Stomach (tissue), 19 donors: ENCODE results near the gene BOLA3. TPM values are rescaled to one million over a fixed set of nuclear protein-coding genes. Genes with fewer than 3 reads are reported as not detected.
A peak's percentile ranks its signal among the peaks of the same experiment; 100 is the strongest.

Source experiments
- DNase-seq, 2 donors: peaks; one replicate each; pipeline versions ENCODE4 v3.0.0 to v3.0.0-alpha.2; 2013 to 2019
- H3K27ac ChIP-seq, 5 donors: fragments of 200-600 bp in 4 of 5; sonication (generic) in 4 of 5; one replicate each; pipeline ENCODE4 v1.5.1; 2013 to 2019; ENCODE audit warnings: mild to moderate bottlenecking in 1 of 5, moderate library complexity in 1 of 5
- H3K27me3 ChIP-seq, 3 donors: fragments of 200-600 bp; sonication (generic); one replicate each; pipeline ENCODE4 v1.5.1; 2017 to 2019; ENCODE audit warnings: mixed run types in 1 of 3
- H3K36me3 ChIP-seq, 4 donors: fragments of 200-600 bp; sonication (generic); 1 replicate in 3 of 4; 2 replicates in 1 of 4; pipeline ENCODE4 v1.5.1; 2016 to 2019
- H3K4me1 ChIP-seq, 4 donors: fragments of 200-600 bp; sonication (generic); one replicate each; pipeline ENCODE4 v1.5.1; 2016 to 2019
- H3K4me3 ChIP-seq, 4 donors: fragments of 200-600 bp; sonication (generic) in 3 of 4; one replicate each; pipeline ENCODE4 v1.5.1; 2016 to 2019; ENCODE audit warnings: mild to moderate bottlenecking in 1 of 4
- H3K9me3 ChIP-seq, 4 donors: fragments of 200-600 bp; sonication (generic); one replicate each; pipeline ENCODE4 v1.5.1; 2016 to 2019
- EP300 ChIP-seq: sonication (generic); formaldehyde crosslinking; IDR thresholded peaks from one replicate; pipeline ENCODE4 v1.6.1; 2017; ENCODE audit warnings: antibody characterized with exemption
- POLR2A ChIP-seq, 4 donors: fragments of 450-650 bp; IDR thresholded peaks; one replicate each; pipeline ENCODE4 v1.6.1; 2016; ENCODE audit warnings: antibody characterized with exemption in 4 of 4, control low read depth in 2 of 4, mild to moderate bottlenecking in 1 of 4, moderate library complexity in 1 of 4
- POLR2AphosphoS5 ChIP-seq, 3 donors: sonication (generic); formaldehyde crosslinking; IDR thresholded peaks; one replicate each; pipeline ENCODE4 v1.6.1; 2016; ENCODE audit warnings: antibody characterized with exemption in 3 of 3
- WGBS, 5 donors: extraction: QIAGEN DNeasy Blood & Tissue Kit in 3 of 5; methylation state at CpG; one replicate each; pipeline versions ENCODE4 v1.1.5 to v1.1.7; 2013 to 2018; 5-methylcytosine and 5-hydroxymethylcytosine counted together
- intact Hi-C: fragments of 100-400 bp; cut with DNase I; formaldehyde crosslinking; loops from one replicate; pipeline ENCODE4 v1.15.1; 2023; ENCODE audit warnings: low total_unique reads
- long read RNA-seq, 10 donors: transcript quantifications; one replicate each; lab custom pipeline, GENCODE V29; 2026
- polyA plus RNA-seq, 3 donors: library from polyadenylated mRNA; stranded (reverse); fragments of 200-250 nt; gene quantifications; one replicate each; pipeline ENCODE4 v1.2.3, GENCODE V29; 2013
- total RNA-seq, 5 donors: library from RNA; depleted of rRNA; stranded (reverse); fragments of >200 nt; gene quantifications; one replicate each; pipeline versions ENCODE4 v1.1.0 to v1.2.3, GENCODE V29; 2014 to 2016
- TF ChIP-seq, protein P1 (sequence below), 7 experiments: fragments of 450-650 bp in 4 of 7; fragments of 200-600 bp in 3 of 7; sonication (generic) in 3 of 7; IDR thresholded peaks; one replicate each; pipeline ENCODE4 v1.5.1; 2016 to 2019; ENCODE audit warnings: antibody characterized with exemption in 7 of 7, control low read depth in 2 of 7, mild to moderate bottlenecking in 1 of 7
- donor health status: healthy with polysubstance abuse.
- donor health status: Bipolar disorder and iron deficiency.
- donor health status: healthy.

The BOLA3 gene, protein sequence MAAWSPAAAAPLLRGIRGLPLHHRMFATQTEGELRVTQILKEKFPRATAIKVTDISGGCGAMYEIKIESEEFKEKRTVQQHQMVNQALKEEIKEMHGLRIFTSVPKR
- total RNA-seq: 100 to 1,000 TPM in 2 of 5 donors, 10 to 100 TPM in 2, not detected in 1; 13.3 to 310 (median 65.8) TPM
- 100 to 1,000 TPM in 1 of 3 donors, 10 to 100 TPM in 2; 57.3 to 129 (median 94.1) TPM for polyA plus RNA-seq
- long read RNA-seq, donor 1, partial matches to known transcripts: 0 of 6 reads
- long read RNA-seq, donor 1, other reads (novel, unspliced or antisense): 0 of 6 reads
- long read RNA-seq, donor 2, transcript BOLA3-202 (4 exons, 639 nt): major isoform, 7 of 15 reads
- long read RNA-seq, donor 2, partial matches to known transcripts: 0 of 15 reads
- long read RNA-seq, donor 2, other reads (novel, unspliced or antisense): 0 of 15 reads
- long read RNA-seq, donor 3, transcript BOLA3-201 (3 exons, 444 nt): major isoform, 6 of 16 reads
- long read RNA-seq, donor 3, transcript BOLA3-202 (4 exons, 639 nt): major isoform, 6 of 16 reads
- long read RNA-seq, donor 3, partial matches to known transcripts: 0 of 16 reads
- long read RNA-seq, donor 3, other reads (novel, unspliced or antisense): 0 of 16 reads
- long read RNA-seq, donor 4, partial matches to known transcripts: 0 of 2 reads
- long read RNA-seq, donor 4, other reads (novel, unspliced or antisense): 0 of 2 reads
- long read RNA-seq, donor 5, transcript BOLA3-202 (4 exons, 639 nt): major isoform, 12 of 20 reads
- long read RNA-seq, donor 5, transcript BOLA3-201 (3 exons, 444 nt): minor isoform, 8 of 20 reads
- long read RNA-seq, donor 5, partial matches to known transcripts: 0 of 20 reads
- long read RNA-seq, donor 5, other reads (novel, unspliced or antisense): 0 of 20 reads
- long read RNA-seq, donor 6: 0 reads
- long read RNA-seq, donor 7, transcript BOLA3-201 (3 exons, 444 nt): minor isoform, 8 of 22 reads
- long read RNA-seq, donor 7, transcript BOLA3-202 (4 exons, 639 nt): major isoform, 11 of 22 reads
- long read RNA-seq, donor 7, partial matches to known transcripts: 0 of 22 reads
- long read RNA-seq, donor 7, other reads (novel, unspliced or antisense): 0 of 22 reads
- long read RNA-seq, donor 8, transcript BOLA3-202 (4 exons, 639 nt): minor isoform, 11 of 32 reads
- long read RNA-seq, donor 8, transcript BOLA3-201 (3 exons, 444 nt): major isoform, 18 of 32 reads
- long read RNA-seq, donor 8, partial matches to known transcripts: 0 of 32 reads
- long read RNA-seq, donor 8, other reads (novel, unspliced or antisense): 0 of 32 reads
- long read RNA-seq, donor 9, transcript BOLA3-201 (3 exons, 444 nt): major isoform, 8 of 18 reads
- long read RNA-seq, donor 9, transcript BOLA3-202 (4 exons, 639 nt): minor isoform, 6 of 18 reads
- long read RNA-seq, donor 9, partial matches to known transcripts: 0 of 18 reads
- long read RNA-seq, donor 9, other reads (novel, unspliced or antisense): 0 of 18 reads
- long read RNA-seq, donor 10, transcript BOLA3-202 (4 exons, 639 nt): major isoform, 8 of 10 reads
- long read RNA-seq, donor 10, partial matches to known transcripts: 0 of 10 reads
- long read RNA-seq, donor 10, other reads (novel, unspliced or antisense): 0 of 10 reads

DNA sequence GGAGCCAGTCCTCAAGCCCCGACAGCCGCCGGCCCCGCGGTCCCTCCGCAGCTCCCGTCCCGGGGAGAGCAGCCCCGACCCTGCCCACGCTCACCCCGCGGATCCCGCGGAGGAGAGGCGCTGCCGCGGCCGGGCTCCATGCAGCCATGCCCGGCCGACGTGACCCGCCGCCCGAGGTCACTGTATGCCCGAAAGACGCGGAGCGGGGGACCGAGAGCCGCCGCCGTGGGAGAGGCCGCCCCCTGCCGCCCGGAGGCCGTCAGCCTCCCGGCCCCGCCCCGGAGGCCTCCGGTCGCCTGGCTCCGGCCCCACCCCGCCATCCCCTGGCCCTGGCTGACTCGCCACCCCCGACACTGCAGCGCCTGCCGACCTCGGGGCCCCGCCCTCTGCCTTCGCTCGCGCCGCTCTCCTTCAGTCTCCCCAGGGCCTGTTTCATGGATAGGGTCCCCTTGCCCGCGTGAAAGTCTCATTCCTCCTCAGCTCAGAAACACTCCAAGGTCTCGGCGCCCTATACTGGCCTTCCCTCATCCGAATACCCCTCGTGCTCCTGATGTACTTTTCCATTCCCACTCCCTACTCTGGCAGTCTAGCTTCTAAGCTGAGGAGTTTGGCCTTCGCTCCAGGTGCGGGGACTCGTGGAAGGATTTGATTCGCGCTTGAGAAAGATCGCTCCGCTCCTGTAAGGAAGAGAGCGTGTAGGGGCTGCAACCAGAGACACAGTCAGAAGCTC, at the start of gene BOLA3:
BOLA3 (minus strand) TSS at position 186 of the 730 bp plus-strand sequence; CDS start at position 148, 38 bp downstream.
- no peaks in the 10 kb centered on the region for H3K27me3 ChIP-seq
- H3K4me1 ChIP-seq: peaks cover 11 to 28% (median 18%) of the 10 kb centered on the region in 4 donors
- TF ChIP-seq POLR2A (IDR thresholded peaks at IDR 0.05): no peak
- TF ChIP-seq POLR2AphosphoS5 (IDR thresholded peaks at IDR 0.05): peak in 2 of 3 donors; percentile 47 to 70
- no peak for TF ChIP-seq EP300
- TF ChIP-seq, protein P1, sequence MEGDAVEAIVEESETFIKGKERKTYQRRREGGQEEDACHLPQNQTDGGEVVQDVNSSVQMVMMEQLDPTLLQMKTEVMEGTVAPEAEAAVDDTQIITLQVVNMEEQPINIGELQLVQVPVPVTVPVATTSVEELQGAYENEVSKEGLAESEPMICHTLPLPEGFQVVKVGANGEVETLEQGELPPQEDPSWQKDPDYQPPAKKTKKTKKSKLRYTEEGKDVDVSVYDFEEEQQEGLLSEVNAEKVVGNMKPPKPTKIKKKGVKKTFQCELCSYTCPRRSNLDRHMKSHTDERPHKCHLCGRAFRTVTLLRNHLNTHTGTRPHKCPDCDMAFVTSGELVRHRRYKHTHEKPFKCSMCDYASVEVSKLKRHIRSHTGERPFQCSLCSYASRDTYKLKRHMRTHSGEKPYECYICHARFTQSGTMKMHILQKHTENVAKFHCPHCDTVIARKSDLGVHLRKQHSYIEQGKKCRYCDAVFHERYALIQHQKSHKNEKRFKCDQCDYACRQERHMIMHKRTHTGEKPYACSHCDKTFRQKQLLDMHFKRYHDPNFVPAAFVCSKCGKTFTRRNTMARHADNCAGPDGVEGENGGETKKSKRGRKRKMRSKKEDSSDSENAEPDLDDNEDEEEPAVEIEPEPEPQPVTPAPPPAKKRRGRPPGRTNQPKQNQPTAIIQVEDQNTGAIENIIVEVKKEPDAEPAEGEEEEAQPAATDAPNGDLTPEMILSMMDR (IDR thresholded peaks at IDR 0.05): peak in 4 of 7 experiments; percentile 18 to 82 (median 74)
- intact Hi-C loops: loop anchor here (10.0 kb wide), 1 partner anchor 323 kb away; the partner anchor contains the start of gene STAMBP
- H3K4me3 ChIP-seq: peak within 1 kb of the TSS; percentile 74 to 88 (median 84)
- WGBS, 5 donors: 2 to 3% (median 3%) methylated on average over 35 to 67 of the region's 67 CpGs
- H3K36me3 ChIP-seq: peaks cover 7 to 35% (median 29%) of the 10 kb centered on the region in 4 donors
- H3K9me3 ChIP-seq: no peaks in the 10 kb centered on the region
- peak within 1 kb of the TSS; percentile 32 to 86 (median 75) for H3K27ac ChIP-seq
- DNase-seq: peak; percentile 86 to 95

DNA sequence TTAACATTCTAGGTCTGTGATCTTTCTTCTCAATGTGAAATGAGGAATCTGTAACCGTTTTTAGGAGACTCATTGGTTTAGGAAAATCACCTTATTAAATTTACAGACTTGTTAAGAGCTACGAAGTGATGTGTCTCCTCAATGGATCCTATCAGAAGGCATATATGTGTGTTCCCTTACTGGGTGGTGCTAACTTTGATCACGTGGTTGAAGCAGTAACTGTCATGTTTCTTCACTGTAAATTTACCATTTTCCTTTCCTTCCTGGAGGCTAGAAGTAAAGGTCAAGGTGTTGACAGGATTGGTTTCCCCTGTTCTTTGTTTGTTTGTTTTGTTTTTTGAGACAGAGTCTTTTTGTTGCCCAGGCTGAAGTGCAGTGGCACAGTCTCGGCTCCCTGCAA, 49.3 kb upstream of the BOLA3 start:
- Histone ChIP-seq H3K9me3 (no peaks in the 10 kb centered on the region), H3K4me1 (peaks cover 3 to 38% (median 24%) of the 10 kb centered on the region in 4 donors), H3K27me3 (no peaks in the 10 kb centered on the region), H3K27ac (no peak overlapping the region), H3K4me3 (no peak overlapping the region), H3K36me3 (no peaks in the 10 kb centered on the region)
- intact Hi-C loops: no loop called here
- 73 to 79% (median 74%) methylated on average over 4 of the region's 4 CpGs for WGBS, 5 donors
- TF ChIP-seq, protein P1 (IDR thresholded peaks at IDR 0.05): no peak
- no peak for TF ChIP-seq EP300
- TF ChIP-seq POLR2A (IDR thresholded peaks at IDR 0.05): no peak
- no peak for TF ChIP-seq POLR2AphosphoS5 (IDR thresholded peaks at IDR 0.05)
- no peak for DNase-seq

DNA sequence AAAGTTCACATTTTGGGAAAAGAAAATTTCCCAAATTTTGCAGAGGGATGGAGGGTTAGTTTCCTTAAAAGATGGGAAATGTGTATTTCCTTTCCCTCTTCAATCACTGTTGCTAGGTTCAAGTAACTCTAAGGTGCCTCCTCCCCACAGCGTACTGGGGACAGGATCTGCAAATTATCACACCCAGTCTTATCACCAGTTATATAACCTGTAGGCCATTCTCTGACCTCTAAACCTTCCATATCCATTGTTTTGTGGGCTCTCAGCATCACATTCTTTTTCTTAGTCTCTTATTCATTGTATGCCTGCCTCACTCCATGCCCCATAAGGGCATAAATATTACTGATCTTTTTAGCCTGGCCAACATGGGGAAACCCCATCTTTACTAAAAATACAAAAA, 47.1 kb upstream of the BOLA3 start:
- WGBS, 5 donors: 33 to 67% (median 47%) methylated on average over 1 of the region's 1 CpG
- no peak for TF ChIP-seq EP300
- no peak for TF ChIP-seq POLR2A (IDR thresholded peaks at IDR 0.05)
- TF ChIP-seq, protein P1 (IDR thresholded peaks at IDR 0.05): no peak
- no peak for TF ChIP-seq POLR2AphosphoS5 (IDR thresholded peaks at IDR 0.05)
- intact Hi-C loops: no loop called here
- no peaks in the 10 kb centered on the region for H3K36me3 ChIP-seq
- no peaks in the 10 kb centered on the region for H3K27me3 ChIP-seq
- H3K4me3 ChIP-seq: no peak overlapping the region
- peaks cover 3 to 15% (median 13%) of the 10 kb centered on the region in 4 donors for H3K4me1 ChIP-seq
- no peak for DNase-seq
- H3K27ac ChIP-seq: no peak overlapping the region
- no peaks in the 10 kb centered on the region for H3K9me3 ChIP-seq
